Ramos (cell line): ENCODE results near the gene PTPRR.
"Not testable (repeated sequence)": the region's sequence is repeated elsewhere in the genome, so short reads cannot be mapped to it uniquely, and the experiment has no call there.

Experiments used
- in situ Hi-C: fragments of 300-500 bp; cut with MboI; formaldehyde crosslinking; loops from one replicate; pipeline ENCODE4 v1.14.3; 2022; ENCODE audit warnings: low sequenced_read_pairs; ENCODE audit not compliant: unreplicated experiment

PTPRR gene

DNA sequence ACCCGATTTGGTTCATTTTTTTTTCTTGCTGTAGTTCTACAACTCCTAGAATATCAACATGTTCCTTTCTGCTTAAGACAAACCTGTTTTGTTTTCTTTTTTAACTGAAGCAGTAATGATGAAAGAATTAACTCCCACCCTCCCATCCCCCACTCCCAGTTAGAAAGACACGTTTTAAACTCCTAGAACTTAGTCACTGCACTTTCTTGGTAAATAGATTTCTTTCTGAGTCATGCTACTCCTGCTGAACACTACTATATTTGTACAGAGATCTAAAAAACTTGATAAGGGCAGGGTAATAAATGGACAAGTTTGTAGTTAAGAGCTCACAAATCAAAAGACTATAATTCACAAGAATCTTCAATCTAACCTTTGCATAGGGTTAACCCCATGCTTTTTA is 164.4 kb downstream of the PTPRR start:
- in situ Hi-C loops = no loop called here

DNA sequence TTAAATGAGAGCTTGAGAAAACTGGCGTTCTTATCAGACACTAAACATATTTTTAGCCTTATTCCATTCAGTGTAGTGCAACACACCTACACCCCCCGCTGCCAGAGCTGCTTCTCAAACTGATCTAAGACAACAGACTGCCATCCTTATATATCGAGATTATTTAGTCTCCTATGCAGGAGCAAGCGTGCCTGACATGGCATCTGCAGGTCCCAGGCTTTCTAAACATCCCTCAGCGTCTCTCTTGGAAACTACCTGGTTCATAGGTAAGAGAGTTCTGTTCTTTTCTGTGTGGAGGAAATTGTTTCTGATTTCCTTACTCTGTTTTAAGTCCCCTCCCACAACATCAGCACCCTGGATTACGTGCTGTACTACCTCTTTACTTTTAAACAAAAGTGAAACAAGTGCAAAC is 166.2 kb downstream of the PTPRR start:
- in situ Hi-C loops = no loop called here

DNA sequence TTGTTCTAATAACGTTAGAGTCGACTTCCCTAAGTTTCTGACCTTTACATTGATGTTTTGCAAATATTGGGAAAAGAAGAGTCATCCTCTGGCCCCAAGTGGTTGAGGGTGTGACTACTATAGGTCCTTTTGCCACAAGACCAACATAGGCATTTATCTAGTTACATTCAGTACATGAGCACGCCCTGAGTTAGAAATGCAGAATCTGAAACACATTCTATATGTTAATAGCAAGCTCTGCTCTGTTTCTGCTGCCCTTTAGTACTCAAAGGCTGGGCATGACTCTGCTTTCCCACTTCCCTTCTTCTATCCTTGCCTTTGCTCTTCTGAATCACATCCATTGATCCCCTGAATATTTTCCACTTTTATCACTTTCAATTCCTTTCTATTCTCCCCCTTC is 168.2 kb downstream of the PTPRR start:
- in situ Hi-C loops = no loop called here

DNA sequence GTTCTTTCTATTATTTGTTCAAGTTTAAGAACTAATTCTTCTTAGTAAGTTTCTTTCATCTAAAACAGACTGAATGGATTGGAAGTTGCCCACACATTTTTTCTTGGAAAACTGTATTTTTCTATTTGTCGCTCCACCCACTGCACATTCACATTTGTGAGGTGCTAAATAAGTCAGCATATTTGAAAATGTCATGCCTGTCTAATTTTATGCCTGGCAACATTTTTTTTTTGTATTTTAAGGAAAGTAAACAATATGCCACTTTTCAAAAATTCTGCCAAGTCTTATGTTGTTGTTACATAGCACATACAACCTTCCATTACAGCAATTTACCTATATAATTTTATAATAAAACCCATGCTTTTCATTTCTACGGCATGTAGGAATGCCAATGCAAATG is 170.6 kb downstream of the PTPRR start:
- in situ Hi-C loops = no loop called here

DNA sequence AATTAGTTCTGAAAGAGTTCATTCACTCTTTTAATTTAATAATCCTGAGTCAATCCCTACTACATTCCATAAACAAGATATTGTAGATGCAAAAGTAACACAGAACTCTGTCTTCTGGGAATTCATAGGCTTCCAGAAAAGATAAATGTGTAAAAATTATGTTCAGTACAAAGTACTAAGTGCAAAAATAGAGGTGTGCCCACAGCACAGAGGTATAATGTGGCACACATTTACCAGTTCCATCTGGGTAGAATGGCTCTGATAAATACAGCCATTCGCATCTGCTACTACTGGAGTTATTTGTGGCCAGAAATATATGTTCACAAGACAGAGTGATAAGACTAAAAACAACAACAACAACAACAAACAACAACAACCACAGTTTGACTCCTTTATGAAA is 171.7 kb downstream of the PTPRR start:
- in situ Hi-C loops = no loop called here

DNA sequence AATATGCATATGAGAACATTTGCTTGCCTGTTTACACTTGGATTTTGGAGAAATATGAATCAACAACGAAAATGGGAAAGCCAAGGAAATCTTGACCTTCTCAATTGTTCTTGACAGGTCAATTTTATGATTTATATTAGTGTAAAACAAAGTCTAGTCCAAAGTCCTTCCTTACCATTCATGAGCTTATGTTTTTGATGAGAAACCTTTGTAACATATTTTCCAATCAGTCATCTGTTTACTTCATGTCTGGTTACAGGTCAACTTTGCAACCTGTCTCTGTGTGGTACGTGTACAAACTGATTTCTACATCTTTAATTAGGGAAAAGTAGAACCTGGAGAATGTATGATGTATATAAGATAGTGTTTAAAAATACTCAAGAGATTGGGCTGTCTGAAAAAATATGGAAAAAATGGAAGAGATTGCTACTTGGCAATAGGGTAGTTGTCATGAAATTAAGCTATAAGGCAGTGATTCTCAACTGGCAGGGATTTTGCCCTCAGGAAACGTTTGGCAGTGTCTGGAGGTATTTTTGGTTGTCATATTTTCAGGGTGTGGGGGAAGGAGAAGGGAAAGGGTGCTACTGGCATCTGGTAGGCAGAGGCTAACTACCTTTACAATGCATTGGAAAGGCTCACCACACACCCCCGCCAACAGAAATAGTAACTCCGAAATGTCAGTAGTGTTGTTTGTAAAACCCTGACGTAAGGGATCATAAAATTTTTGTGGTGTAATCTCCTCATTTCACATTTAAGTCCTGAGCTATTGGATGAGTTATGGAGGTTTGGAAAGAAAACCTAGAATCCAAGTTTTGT is 172.9 kb downstream of the PTPRR start:
- in situ Hi-C loops = no loop called here

DNA sequence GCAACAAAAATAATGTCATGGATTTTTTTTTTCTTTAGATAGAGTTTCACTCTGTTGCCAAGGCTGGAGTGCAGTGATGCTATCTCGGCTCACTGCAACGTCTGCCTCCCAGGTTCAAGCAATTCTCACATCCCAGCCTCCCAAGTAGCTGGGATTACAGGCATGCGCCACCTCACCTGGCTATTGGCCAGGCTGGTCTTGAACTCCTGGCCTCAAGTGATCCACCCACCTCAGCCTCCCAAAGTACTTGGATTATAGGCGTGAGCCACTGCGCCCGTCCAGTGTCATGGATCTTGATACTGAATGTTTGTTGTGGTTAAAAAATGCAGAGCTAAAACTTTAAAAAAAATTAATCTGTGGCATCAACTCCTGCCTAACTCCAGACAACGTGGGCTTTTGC is 175.5 kb downstream of the PTPRR start:
- in situ Hi-C loops = no loop called here

DNA sequence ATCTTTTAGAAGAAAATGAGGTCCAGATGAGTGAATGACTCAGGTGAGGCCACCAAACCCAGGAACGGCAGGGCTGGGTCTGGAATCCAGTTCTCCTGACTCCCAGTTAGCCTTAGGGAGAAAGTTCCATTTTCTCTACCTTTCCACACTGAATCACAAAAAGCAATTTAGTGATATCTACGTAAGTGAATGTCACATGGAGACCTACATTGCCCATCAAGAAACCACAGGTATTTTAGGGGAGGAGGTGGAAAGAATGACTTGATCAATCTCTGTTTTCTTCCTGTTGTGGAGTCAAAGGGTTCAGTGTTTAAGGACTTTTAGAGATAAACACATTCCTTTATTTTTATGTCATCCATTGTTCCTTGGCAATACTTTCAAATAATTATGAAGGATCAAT is 176.4 kb downstream of the PTPRR start:
- in situ Hi-C loops = no loop called here

DNA sequence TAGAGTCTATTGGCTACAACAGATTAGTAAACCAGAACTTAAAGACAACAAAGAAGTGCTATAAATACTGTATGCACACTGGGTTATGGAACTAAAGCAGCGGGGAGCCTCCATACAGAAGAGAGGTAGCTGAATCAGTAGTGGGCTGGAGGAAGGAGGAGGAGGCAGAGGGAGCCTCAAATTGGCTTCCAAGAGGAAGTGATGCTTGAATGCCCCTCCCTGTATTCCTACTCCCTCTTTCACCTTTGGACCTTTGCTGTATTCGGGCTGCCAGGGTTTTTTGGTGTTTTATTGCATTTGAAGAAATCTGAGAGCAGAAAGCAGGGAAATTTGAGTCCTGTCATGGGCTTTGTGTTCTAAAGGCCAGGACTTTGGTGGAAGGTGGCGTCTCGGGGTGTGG is 179.3 kb downstream of the PTPRR start:
- in situ Hi-C loops = no loop called here

DNA sequence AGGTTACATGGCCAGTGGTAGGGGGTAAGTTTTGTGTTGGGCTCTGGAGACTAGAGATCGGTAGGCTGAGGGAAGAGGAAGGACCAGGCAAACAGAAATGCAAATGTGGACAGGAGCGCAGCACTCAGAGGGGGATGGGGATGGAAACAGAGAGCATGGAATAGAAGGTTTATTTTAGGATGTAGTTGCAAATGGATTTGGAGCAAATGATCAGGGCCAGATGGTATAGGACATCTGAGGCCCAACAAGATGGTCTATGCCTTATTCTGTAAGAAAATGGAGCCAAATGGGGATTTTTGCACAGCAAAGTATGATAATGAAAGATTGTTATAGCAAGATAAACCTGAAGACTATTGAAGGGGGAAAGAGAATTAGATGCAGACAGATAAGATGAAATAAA is 180.8 kb downstream of the PTPRR start:
- in situ Hi-C loops = no loop called here

DNA sequence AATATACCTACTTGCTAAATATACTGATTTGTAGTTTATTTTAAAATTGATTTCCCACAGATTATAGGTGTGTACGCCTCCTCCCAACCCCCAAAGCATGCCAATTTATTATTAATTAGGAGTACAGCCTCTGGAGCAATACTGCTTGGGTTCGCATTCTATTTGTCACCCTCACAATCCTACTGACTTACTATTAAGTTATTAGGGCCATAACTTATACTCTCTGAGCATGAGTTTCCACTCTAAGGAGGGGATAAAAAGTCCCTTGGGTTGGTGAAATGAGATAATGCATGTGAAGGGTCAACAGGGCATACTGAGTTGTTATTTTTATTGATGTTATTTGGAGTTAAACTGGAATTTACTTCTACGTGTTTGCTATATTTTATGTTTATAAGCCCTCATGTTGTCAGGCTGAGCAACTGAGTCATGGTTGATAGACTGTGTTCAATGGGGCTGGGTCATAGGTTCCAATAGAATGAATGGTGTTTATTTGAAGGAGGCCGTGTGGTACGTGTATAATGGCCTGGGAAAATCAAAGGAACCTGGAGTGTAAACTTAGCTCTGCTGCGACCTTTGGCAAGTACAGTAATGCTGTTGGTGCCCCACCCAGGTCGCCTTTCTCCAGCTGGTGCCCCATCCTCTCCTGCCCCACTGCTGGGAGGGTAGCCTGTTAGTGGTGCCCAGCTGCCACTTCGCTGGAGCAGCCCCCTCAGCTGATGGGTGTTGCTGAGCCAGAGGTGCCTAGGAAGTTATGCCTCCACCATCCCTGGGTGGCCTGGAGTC is 184.0 kb downstream of the PTPRR start:
- in situ Hi-C loops = no loop called here

DNA sequence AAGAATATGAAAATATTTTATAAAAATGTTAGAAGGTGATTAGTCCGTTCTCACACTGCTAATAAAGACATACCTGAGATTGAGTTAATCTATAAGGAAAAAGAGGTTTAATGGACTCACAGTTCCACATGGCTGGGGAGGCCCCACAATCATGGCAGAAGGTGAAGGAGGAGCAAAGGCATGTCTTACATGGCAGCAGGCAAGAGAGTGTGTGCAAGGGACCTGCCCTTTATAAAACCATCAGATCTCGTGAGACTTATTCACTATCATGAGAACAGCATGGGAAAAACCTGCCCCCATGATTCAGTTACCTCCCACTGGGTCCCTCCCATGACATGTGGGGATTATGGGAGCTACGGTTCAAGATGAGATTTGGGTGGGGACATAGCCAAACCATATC is 185.3 kb downstream of the PTPRR start:
- in situ Hi-C loops = not testable (repeated sequence)

DNA sequence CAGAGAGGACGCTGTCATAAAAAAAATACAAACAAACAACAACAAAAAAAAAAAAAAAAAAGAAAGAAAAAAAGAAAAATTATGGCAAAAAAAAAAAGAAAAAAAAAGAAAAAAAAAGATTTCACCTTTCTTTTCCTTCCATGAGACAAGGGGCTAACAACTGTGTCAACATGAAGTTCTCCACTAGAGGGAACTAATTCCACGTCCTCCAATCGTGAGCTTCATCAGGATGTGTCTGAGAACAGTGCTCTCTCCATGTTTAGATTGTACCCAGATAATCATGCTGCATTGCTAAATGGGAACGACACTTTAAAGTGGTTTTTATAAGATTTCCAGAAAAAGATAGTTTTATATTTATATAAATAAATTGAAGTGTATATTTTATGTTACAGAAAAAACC is 187.2 kb downstream of the PTPRR start:
- in situ Hi-C loops = no loop called here

DNA sequence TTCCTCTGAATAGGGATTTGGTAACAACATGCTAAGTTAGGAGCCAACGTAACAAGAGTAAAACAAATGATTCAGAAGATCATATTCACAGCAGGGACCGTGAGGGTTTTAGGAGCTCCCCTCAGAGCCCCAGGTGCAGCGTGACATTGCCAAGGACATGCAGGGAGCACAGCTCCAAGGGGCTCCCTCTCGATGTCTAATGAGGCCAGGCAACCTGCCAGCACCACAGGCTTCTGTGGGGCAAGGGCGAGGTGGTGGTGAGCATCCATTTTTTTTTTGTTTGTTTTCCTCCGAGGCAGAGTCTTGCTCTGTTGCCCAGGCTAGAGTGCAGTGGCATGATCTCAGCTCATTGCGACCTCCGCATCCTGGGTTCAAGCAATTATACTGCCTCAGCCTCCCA is 188.3 kb downstream of the PTPRR start:
- in situ Hi-C loops = no loop called here

DNA sequence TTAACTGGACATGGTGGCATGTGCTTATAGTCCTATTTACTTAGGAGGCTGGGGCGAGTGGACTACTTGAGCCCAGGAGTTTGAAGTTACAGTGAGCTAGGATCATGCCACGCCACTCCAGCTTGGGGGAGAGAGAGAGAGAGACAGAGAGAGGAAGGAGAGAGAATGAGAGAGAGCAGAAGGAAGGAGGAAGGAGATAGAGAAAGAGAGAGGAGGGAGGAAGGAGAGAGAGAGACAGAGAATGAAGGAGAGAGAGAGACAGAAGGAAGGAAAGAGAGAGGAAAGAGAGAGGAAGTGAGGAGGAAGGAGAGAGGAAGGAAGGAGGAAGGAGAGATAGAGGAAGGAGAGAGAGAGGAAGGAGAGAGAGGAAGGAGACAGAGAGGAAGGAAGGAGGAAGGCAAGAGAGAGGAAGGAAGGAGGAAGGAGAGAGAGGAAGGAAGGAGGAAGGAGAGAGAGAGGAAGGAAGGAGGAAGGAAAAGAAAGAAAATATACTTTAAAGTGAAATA is 189.8 kb downstream of the PTPRR start:
- in situ Hi-C loops = no loop called here

DNA sequence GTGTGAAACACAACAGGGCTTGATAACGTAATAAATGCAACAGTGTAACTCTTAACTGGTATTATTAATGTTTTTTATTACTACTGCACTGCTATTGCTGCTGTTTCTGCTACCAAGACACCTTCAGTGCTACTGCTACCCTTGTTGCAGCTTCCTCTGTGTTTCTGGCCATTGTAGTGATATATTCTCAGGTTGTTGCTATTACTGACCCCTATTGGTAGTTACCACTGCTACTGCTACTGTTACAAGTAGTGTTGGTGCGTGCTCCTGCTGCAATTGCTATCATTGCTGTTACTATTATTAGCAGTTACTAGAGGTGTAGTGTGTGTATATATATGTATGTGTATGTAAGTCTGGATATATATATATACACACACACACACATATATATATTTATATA is 196.1 kb downstream of the PTPRR start:
- in situ Hi-C loops = no loop called here

DNA sequence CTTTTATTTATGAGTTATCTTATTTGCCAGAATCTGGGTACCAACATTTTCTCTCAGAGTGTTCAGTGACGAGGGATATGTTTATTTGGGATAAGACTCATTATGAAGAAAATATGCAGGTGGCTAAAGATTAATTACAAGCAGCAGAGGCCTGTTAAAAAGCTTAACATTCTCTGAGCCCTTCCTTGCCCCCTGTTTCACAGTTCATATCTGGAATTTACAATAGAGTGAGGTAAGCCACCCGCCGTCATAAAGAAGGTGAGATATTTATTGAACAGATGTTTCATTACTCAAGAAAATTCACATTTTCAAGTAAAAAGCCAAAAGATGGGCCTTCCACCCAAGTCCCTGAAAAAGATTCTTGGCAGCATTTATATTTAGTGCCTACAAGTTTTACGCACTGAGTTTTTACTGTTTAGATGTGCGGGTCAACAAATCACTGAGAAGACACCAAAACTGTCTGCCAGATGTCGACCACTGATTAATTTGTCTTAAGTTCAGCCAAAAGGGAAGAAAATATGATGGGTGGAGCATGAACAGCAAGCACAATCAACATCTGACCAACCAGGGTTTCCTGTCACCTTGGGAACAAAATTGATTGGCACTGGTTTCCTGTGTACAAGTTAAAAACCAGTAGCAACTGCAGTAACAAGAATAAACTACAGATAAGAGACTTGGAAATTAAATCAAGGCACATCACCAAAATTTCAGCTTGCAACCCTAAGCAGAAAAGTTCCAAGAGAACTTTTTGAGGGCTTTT is 197.8 kb downstream of the PTPRR start:
- in situ Hi-C loops = no loop called here

DNA sequence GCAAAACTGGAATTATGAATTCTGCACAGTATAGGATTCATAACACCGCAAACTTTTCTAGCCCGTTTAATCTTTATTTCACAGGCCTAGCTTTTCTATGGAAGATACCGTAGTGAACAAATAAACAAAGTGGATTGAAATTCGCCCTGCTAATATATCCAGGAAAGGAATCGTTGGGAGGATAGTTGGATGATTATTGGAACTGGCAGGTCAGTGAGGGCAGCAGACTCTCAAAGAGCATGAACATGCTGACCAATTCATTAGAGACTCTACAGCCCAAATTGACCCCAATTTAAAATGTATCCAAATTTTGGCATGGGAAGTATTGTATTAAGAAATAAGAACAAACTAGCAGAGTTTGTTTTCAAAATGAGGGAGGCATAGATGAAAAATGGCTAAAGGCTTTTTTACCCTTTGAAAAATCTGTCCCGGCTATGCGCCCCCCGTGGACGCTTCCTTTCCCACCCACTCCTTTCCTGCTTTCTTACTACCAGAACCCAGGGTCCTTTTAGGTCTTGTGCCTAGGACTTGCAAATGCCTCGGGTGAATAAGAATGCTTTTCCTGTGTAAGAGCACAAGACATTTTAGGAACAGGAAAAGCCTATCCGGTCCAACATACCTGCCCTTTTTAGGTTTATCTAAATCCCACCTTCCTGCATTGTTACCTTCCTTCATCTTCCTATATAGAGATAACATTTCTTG is 198.7 kb downstream of the PTPRR start:
- in situ Hi-C loops = no loop called here

DNA sequence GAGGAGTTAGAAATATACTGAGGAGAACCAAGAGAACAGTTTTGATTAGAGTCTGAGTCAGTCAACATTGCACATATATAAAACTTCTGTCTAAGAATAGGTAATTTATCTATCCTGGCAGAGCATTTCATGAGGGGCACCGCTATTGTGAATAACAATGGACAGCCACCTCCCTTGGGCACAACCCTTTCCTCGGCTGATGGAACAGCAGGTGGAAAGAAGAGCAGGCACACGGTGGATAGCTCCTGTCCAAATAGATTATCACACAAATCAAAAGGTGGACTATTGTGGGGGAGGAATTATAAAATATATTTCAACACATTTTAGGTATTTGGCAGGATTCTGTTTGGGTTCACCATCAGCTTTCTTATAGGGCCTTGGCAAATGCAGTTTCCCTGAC is 199.3 kb downstream of the PTPRR start:
- in situ Hi-C loops = no loop called here

DNA sequence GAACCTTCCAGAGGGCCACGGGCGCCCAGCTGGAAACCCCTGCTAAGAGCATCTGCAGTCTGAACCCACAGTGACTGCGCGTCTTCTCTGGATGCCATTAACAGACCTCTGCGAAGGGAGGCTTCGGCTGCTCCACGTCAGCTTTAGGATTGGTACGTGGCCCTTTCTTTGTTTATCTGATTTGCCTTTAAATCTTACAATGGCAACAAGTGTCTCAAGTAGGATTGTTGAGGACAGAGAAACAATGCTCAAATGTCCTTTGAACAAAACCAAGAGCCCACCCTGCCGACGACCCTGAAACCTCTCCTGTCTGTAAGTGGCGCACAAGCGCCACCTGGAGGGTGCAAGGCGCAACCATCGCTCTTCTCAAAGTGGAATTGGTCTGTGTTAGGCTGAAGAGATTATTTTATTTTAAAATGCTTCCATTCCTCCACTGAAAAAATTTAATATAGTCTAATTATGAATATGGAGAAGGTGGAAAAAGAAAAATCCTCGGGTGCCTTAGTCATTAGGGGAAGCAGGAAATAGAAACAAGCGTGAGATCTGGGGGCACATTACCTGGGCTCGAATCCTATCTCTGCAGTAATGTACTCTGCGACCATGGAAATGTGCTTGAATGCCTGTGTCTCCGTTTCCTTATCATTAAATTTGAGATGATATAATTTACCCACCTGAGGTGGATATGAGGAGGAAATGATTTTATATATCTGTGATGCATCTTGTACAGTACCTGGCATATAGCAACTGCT is 200.7 kb downstream of the PTPRR start:
- in situ Hi-C loops = no loop called here
